Activated CD8-positive, alpha-beta memory T cell treated with anti-CD3 and anti-CD28 coated beads for 1 hour (primary cell): ENCODE measurements around the gene VCAM1.
"Not testable (repeated sequence)": the region's sequence is repeated elsewhere in the genome, so short reads cannot be mapped to it uniquely, and the experiment has no call there.

Source experiments
- DNase-seq, 2 donors: peaks; one replicate each; pipeline ENCODE4 v3.0.0-alpha.2; 2020; ENCODE audit warnings: low read depth in 1 of 2; ENCODE audit errors: extremely low read depth in 1 of 2

Gene VCAM1

DNA sequence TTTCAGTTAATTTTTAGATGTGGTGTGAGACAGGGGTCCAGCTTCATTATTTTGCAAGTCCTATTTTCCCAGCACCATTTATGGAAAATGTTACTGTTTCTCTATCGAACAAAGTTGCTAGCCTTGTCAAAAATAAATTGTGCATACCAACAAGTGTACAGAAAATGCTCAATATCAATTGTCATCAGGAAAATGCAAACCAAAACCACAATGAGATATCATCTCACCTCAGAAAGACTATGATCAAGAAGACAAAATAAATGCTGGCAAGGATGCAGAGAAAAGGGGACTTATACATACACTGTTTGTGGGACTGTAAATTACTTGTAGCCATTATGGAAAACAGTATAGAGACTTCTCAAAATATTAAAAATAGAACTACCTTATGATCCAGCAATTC is 54.8 kb downstream of the VCAM1 start:
- DNase-seq, result no peak

DNA sequence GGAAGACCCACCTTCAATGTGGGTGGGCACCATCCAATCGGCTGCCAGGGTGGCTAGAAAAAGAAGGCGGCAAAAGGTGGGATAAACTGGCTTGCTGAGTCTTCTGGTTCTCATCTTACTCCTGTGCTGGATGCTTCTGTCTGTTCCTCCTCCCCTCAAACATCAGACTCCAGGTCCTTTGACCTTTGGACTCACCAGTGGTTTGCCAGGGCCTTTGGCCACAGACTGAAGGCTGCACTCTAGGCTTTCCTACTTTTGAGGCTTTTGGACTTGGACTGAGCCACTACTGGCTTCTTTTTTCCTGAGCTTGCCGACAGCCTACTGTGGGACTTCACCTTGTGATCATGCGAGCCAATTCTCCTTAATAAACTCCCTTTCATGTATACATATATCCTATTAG is 55.9 kb downstream of the VCAM1 start:
- no peak for DNase-seq

DNA sequence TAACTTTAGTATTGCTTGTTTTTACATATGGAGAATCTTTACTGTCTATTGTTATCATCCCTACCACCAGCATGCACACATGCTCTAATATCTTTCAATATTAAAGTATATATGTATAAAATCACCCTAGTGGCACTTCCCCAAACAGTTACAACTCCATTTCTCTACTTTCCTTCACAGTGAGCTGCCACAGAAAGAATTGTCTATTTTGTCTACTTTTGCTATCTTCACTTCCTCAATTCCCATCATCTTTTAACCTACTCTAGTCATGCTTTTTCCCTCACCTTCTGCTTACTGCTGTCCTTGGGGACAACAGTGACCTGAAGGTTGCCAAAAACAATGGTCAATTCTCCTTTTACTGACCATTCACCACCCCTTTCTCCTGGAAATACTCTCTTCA is 59.2 kb downstream of the VCAM1 start:
- no peak for DNase-seq

- no peak for DNase-seq
Observed at GRCh38 chr1:100780814-100781213, 61.3 kb downstream of the VCAM1 start.

DNA sequence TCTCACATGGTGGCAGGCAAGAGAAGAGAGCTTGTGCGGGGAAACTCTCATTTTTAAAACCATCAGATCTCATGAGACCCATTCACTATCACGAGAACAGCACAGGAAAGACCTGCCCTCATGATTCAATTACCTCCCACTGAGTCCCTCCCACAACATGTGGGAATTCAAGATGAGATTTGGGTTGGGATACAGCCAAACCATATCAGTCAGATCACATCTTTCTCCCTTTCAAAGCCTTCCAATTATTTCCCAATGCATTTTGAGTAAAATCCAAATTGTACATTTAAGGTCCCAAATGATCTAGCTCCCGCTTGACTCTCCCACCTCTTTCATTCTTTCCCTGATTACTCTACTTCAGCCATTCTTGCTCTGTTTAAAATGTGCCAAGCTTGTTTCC is 62.2 kb downstream of the VCAM1 start:
- not testable (repeated sequence) for DNase-seq

GRCh38 chr1:100782473-100783039 is 63.0 kb downstream of the VCAM1 start:
- DNase-seq, result no peak

DNA sequence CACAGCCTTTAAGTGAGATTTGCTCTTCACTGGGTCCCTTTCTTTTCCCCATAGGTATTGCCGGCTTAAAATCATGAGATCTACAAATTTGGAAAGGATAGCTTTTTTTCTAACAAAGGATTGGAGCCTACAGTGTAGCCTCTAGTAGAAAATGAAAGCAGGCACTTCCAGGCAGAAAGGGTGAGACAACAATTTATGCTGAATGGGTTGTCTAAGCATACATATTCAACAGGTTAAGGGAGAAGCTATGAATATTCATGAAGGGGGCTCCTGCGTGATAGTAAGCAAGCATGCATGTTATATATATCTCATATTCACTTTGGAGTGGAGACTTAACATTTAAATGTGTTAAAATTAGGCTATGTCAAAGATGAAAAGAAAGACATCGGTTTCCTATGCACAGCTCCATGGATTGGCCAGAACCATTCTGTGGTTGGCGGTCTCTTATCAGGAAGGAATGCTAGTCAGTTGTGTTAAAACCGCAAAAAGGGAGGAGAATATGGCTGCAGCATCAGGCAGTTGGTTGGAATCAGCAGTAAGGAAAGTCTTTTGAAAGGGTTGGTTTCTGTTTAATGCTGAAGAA is 66.0 kb downstream of the VCAM1 start:
- DNase-seq, result no peak

GRCh38 chr1:100786870-100787269 is 67.3 kb downstream of the VCAM1 start:
- DNase-seq, result no peak
